Activated CD4-positive, alpha-beta T cell treated with anti-CD3 and anti-CD28 coated beads, Interleukin-2, amount 50 U/mL, for 24 hours (primary cell): ENCODE measurements around the gene SNRPE.

ENCODE experiments used
- DNase-seq, 2 donors: peaks; one replicate each; pipeline ENCODE4 v3.0.0-alpha.2; 2020; ENCODE audit warnings: low read depth in 1 of 2, low spot score in 1 of 2

Gene SNRPE

DNA sequence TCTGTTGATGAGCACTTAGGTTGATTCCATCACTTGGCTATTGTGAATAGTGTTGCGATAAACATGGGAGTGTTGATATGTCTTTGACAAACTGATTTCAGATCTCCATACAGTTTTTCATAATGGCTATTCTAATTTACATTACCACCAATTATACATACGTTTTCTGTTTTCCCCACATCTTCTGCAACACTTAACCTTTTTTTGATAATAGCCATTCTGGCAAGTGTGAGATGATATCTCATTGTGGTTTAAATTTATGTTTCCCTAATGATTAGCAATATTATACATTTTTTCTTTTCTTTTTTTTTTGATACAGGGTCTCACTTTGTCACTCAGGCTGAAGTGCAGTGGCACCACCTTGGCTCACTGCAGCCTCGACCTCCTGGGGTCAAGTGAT, 17.0 kb downstream of the SNRPE start:
- no peak for DNase-seq

GRCh38 chr1:203880606-203881005, 19.2 kb downstream of the SNRPE start:
- no peak for DNase-seq

DNA sequence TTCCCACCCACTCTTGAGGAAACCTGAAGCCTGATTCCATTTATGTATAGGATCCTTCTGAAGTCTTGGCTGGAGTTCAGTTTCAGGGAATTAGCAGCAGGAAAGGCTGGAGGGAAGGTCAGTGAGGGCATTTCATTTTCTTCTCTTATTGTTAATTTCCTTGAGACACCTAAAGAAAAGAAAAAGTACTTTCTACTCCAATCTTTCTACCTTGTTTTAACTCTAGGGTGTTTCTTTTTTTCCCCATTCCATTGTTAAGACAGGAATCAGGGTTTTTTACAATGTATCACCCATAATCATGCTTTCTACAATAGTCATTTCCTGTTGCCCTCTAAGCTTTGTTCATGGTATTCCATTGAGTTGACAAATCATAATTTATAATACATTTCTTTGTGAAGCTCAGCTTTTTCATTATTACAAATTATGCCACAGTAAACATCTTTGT, 27.4 kb downstream of the SNRPE start:
- DNase-seq = no peak

- DNase-seq = no peak
Measured at GRCh38 chr1:203891950-203892349, 30.6 kb downstream of the SNRPE start.

- DNase-seq = no peak
Measured at GRCh38 chr1:203898458-203899352, 37.3 kb downstream of the SNRPE start.

- DNase-seq = no peak
Measured at GRCh38 chr1:203899353-203899716, 37.9 kb downstream of the SNRPE start.

DNA sequence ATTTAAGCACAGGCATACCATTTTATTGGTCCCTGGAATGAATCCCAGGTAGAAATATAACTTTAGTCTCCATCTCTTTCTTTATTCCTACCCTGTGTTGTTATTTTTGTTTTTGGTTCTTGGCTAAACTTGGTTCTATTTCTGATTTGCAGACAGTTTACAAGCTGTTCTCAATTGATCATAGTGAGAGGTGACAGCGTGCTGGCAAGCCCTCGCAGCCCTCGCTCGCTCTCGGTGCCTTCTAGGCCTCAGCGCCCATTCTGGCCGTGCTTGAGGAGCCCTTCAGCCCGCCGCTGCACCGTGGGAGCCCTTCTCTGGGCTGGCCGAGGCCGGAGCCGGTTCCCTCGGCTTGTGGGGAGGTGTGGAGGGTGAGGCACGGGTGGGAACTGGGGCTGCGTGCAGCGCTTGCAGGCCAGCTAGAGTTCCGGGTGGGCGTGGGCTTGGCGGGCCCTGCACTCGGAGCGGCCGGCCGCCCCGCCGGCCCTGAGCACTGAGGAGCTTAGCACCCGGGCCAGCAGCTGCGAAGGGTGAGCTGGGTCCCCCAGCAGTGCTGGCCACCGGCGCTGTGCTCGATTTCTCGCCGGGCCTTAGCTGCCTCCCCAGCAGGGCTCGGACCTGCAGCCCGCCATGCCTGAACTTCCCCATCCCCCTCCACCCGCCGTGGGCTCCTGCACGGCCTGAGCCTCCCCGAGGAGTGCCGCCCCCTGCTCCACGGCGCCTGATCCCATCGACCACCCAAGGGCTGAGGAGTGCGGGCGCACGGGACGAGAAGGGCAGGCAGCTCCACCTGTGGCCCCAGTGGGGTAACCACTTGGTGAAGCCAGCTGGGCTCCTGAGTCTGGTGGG, 38.7 kb downstream of the SNRPE start:
- DNase-seq = no peak

DNA sequence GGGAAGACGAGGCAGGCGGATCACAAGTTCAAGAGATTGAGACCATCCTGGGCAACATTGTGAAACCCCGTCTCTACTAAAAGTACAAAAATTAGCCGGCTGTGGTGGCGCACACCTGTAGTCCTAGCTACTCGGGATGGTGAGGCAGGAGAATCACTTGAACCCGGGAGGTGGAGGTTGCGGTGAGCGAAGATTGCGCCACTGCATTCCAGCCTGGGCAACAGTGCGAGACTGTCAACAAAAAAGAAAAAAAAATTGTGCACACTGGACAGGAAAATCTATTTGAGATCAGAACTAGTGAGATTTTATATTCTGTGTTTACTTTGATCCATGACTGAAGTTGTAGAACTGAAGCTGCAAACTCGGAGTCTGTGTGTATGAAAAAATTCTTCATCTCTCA, 40.2 kb downstream of the SNRPE start:
- no peak for DNase-seq

DNA sequence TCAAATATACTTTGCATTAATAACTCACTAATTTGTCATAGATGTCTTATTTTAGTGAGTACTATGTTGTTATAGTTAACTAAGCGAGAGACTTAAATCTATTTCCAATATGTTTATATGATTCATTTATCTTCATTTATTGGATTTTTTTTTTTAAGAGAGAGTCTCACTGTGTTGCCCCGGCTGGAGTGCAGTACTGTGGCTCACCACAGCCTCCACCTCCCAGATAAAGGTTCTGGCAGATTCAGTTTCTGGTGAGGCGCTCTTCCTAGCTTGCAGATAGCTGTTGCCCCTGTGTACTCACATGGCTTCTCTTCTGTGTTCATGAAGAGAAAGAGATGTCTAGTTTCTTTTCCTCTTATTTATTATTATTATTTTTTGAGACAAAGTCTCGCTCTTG, 43.9 kb downstream of the SNRPE start:
- DNase-seq = no peak

DNA sequence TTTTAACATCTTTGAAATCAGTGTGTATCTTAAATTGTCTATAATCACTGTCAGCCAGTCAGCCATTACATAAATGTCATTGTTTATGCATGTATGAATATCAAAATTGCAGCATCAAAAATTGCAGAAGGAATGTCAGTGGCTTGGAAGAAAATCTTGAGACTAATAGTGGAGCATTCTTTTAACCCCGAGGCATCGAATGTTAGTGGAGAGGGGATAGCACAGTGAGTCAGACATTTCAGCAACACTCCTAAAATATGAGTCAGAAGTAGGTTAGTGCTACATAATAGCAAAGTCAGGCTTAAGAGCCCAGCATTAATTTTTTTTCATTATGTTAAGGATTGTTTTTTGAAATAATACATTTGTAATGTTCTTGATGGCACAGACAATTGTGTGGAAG, 45.5 kb downstream of the SNRPE start:
- no peak for DNase-seq

- no peak for DNase-seq
Measured at GRCh38 chr1:203907901-203908300, 46.5 kb downstream of the SNRPE start.

DNA sequence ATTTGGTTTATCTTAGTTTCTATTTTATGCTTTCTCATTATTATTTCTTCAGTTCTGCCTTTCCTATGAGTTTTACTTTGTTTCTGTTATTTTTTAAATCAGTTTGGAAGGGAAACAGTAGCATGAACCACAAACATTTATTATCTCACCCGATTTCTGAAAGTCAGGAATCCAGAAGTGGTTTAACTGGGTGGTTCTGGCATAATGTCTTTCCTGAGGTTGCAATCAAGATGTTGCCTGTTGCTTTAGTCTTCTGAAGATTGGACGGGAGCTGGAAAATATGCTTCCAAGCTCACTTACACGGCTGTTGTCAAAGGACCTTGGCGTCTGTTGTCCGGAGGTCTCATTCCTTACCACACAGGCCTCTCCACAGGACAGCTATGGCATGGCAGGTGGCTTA, 50.4 kb downstream of the SNRPE start:
- no peak for DNase-seq

- no peak for DNase-seq
Measured at GRCh38 chr1:203913073-203913521, 51.7 kb downstream of the SNRPE start.

GRCh38 chr1:203914292-203914691, 52.9 kb downstream of the SNRPE start:
- DNase-seq = no peak

DNA sequence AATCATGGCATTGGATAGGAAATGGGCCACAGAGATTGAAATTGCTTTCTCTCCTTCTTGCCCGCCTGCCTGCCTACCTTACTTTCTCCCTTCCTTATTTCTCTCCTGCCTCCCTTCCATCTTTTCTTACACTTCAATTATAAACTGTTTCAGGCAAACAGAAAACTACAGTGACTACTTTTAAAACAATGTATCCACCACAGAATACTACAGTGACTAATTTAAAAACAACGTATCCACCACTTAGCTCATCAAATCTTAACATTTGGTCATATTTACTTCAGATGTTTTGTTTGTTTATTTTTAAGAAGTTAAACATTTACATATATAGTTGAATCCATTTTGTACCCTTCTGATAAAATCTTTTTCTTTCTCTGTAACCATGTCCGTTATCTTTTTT, 54.4 kb downstream of the SNRPE start:
- no peak for DNase-seq

- no peak for DNase-seq
Measured at GRCh38 chr1:203916756-203917155, 55.4 kb downstream of the SNRPE start.
